ENCODE data around the gene FAM193B. TPM values are rescaled to one million over a fixed set of nuclear protein-coding genes. Genes with fewer than 3 reads are reported as not detected.

The FAM193B gene
- total RNA-seq, 1 experiment from 2014 or later, result 72.9 TPM

- no peaks in the 10 kb centered on the region for H3K27me3 Mint-ChIP-seq (ENCODE audit: insufficient read depth, unreplicated experiment)
- no peaks in the 10 kb centered on the region for H3K9me3 ChIP-seq
- peaks cover 40% of the 10 kb centered on the region for H3K36me3 Mint-ChIP-seq (ENCODE audit: insufficient read depth, unreplicated experiment)
- ChIA-PET CTCF (no interaction called here), POLR2A (no interaction called here)
- no peaks in the 10 kb centered on the region for H3K4me1 Mint-ChIP-seq (ENCODE audit: low read depth, unreplicated experiment)
- no peak for TF ChIP-seq CTCF (IDR thresholded peaks at IDR 0.05; ENCODE audit: insufficient read depth in 1 of 2, low read depth in 1 of 2, low read length in 1 of 2, severe bottlenecking in 1 of 2, unreplicated experiment in 1 of 2)
- H3K36me3 ChIP-seq (ENCODE audit: control insufficient read depth, insufficient read depth, low read length), result peaks cover 12% of the 10 kb centered on the region
- no peaks in the 10 kb centered on the region for H3K27me3 ChIP-seq (replicated peaks; ENCODE audit: control insufficient read depth, insufficient read depth, low read length)
- no TSS peak for BruUV-seq (replicated peaks)
- no peak overlapping the region for H3K27ac Mint-ChIP-seq (ENCODE audit: unreplicated experiment)
- no peak for DNase-seq
- intact Hi-C loops (cut with micrococcal nuclease; ENCODE audit: unreplicated experiment), result no loop called here
- no peaks in the 10 kb centered on the region for H3K4me1 ChIP-seq
- no peak overlapping the region for H3K4me3 ChIP-seq (ENCODE audit: low read depth, low read length)
- H3K4me3 Mint-ChIP-seq (ENCODE audit: unreplicated experiment), result no peak overlapping the region
- no peaks in the 10 kb centered on the region for H3K9me3 Mint-ChIP-seq (ENCODE audit: unreplicated experiment)
Observed at GRCh38 chr5:177528631-177529030, 25.7 kb downstream of the FAM193B start.

GRCh38 chr5:177527595-177527994 lies 26.8 kb downstream of the FAM193B start:
- H3K36me3 ChIP-seq (ENCODE audit: control insufficient read depth, insufficient read depth, low read length), result peaks cover 10% of the 10 kb centered on the region
- POLR2A ChIA-PET, result no interaction called here
- intact Hi-C loops (cut with micrococcal nuclease; ENCODE audit: unreplicated experiment), result no loop called here
- no peak overlapping the region for H3K4me3 Mint-ChIP-seq (ENCODE audit: unreplicated experiment)
- H3K36me3 Mint-ChIP-seq (ENCODE audit: insufficient read depth, unreplicated experiment), result peaks cover 38% of the 10 kb centered on the region
- H3K27me3 ChIP-seq (replicated peaks; ENCODE audit: control insufficient read depth, insufficient read depth, low read length), result no peaks in the 10 kb centered on the region
- TF ChIP-seq CTCF (IDR thresholded peaks at IDR 0.05; ENCODE audit: insufficient read depth in 1 of 2, low read depth in 1 of 2, low read length in 1 of 2, severe bottlenecking in 1 of 2, unreplicated experiment in 1 of 2), result no peak
- H3K9me3 Mint-ChIP-seq (ENCODE audit: unreplicated experiment), result no peaks in the 10 kb centered on the region
- no TSS peak for BruUV-seq (replicated peaks)
- no peaks in the 10 kb centered on the region for H3K9me3 ChIP-seq
- no peaks in the 10 kb centered on the region for H3K4me1 Mint-ChIP-seq (ENCODE audit: low read depth, unreplicated experiment)
- H3K27ac Mint-ChIP-seq (ENCODE audit: unreplicated experiment), result no peak overlapping the region
- no peak overlapping the region for H3K4me3 ChIP-seq (ENCODE audit: low read depth, low read length)
- H3K4me1 ChIP-seq, result no peaks in the 10 kb centered on the region
- H3K27me3 Mint-ChIP-seq (ENCODE audit: insufficient read depth, unreplicated experiment), result no peaks in the 10 kb centered on the region
- DNase-seq, result peak in 1 of 2 experiments; percentile 25
- CTCF ChIA-PET, result no interaction called here

- Histone ChIP-seq H3K36me3 (ENCODE audit: control insufficient read depth, insufficient read depth, low read length) (peaks cover 12% of the 10 kb centered on the region), H3K4me1 (no peaks in the 10 kb centered on the region), H3K4me3 (ENCODE audit: low read depth, low read length) (no peak overlapping the region), H3K27me3 (replicated peaks; ENCODE audit: control insufficient read depth, insufficient read depth, low read length) (no peaks in the 10 kb centered on the region), H3K9me3 (no peaks in the 10 kb centered on the region)
- H3K27ac Mint-ChIP-seq (ENCODE audit: unreplicated experiment), result no peak overlapping the region
- H3K9me3 Mint-ChIP-seq (ENCODE audit: unreplicated experiment), result no peaks in the 10 kb centered on the region
- H3K27me3 Mint-ChIP-seq (ENCODE audit: insufficient read depth, unreplicated experiment), result no peaks in the 10 kb centered on the region
- H3K36me3 Mint-ChIP-seq (ENCODE audit: insufficient read depth, unreplicated experiment), result peaks cover 35% of the 10 kb centered on the region
- H3K4me1 Mint-ChIP-seq (ENCODE audit: low read depth, unreplicated experiment), result no peaks in the 10 kb centered on the region
- H3K4me3 Mint-ChIP-seq (ENCODE audit: unreplicated experiment), result no peak overlapping the region
- no peak for TF ChIP-seq CTCF (IDR thresholded peaks at IDR 0.05; ENCODE audit: insufficient read depth in 1 of 2, low read depth in 1 of 2, low read length in 1 of 2, severe bottlenecking in 1 of 2, unreplicated experiment in 1 of 2)
- POLR2A ChIA-PET, result no interaction called here
- CTCF ChIA-PET, result no interaction called here
- intact Hi-C loops (cut with micrococcal nuclease; ENCODE audit: unreplicated experiment), result no loop called here
- no TSS peak for BruUV-seq (replicated peaks)
- DNase-seq, result peak in 1 of 2 experiments; percentile 11
Observed at GRCh38 chr5:177526791-177527190, 27.6 kb downstream of the FAM193B start.

Measured in Caco-2 (cell line).